22Rv1 (cell line): Measurements from ENCODE around the gene UBE3D.

Source experiments
- ZFX ChIP-seq: fragments of 450-650 bp; IDR thresholded peaks from 2 replicates; pipeline ENCODE4 v1.6.1; 2017; ENCODE audit warnings: antibody characterized with exemption, borderline replicate concordance
- TF ChIP-seq, protein P1 (sequence below): fragments of 450-650 bp; IDR thresholded peaks from 2 replicates; pipeline ENCODE4 v1.5.1; 2017; ENCODE audit warnings: mild to moderate bottlenecking

DNA sequence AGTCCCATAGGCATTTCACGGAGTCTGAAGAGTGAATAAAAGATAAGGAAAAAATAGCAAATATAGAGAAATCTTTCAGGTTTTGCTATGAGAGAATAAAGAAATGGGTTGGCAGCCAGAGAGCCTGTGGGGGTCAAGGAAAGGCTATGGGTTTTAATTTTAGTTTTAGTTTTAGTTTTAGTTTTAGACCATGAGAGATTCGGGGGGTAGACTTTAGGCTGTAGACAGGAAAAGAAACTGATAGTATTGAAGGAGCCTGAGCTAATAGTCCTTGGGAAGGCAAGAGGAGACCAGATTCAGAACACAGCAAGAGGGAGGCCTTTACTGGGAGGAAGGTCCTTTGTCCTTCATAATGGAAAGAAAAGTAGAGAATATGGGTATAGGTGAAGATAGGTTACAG is 21.1 kb upstream of the UBE3D start:
- TF ChIP-seq, protein P1, sequence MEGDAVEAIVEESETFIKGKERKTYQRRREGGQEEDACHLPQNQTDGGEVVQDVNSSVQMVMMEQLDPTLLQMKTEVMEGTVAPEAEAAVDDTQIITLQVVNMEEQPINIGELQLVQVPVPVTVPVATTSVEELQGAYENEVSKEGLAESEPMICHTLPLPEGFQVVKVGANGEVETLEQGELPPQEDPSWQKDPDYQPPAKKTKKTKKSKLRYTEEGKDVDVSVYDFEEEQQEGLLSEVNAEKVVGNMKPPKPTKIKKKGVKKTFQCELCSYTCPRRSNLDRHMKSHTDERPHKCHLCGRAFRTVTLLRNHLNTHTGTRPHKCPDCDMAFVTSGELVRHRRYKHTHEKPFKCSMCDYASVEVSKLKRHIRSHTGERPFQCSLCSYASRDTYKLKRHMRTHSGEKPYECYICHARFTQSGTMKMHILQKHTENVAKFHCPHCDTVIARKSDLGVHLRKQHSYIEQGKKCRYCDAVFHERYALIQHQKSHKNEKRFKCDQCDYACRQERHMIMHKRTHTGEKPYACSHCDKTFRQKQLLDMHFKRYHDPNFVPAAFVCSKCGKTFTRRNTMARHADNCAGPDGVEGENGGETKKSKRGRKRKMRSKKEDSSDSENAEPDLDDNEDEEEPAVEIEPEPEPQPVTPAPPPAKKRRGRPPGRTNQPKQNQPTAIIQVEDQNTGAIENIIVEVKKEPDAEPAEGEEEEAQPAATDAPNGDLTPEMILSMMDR: no peak
- TF ChIP-seq ZFX: no peak
